Omental fat pad (tissue), 4 donors: ENCODE results near the gene IL18R1. TPM values are rescaled to one million over a fixed set of nuclear protein-coding genes. Genes with fewer than 3 reads are reported as not detected.

Source experiments
- ATAC-seq: fragments of 150-250 bp; one replicate; pipeline ENCODE4 v1.9.1; 2016; ENCODE audit warnings: mild to moderate bottlenecking, moderate library complexity; ENCODE audit not compliant: low FRiP score
- DNase-seq: peaks from one replicate; pipeline ENCODE4 v3.0.0-alpha.2; 2019; ENCODE audit warnings: low spot score
- CTCF ChIP-seq, 3 donors: fragments of 450-650 bp; IDR thresholded peaks; one replicate each; pipeline ENCODE4 v1.5.1; 2016 to 2017; ENCODE audit warnings: antibody characterized with exemption in 3 of 3, mild to moderate bottlenecking in 3 of 3, moderate library complexity in 2 of 3
- total RNA-seq, 4 donors: library from RNA; depleted of rRNA; stranded (reverse); fragments of >200 nt; gene quantifications; one replicate each; pipeline ENCODE4 v1.1.0, GENCODE V29; 2016

IL18R1 gene
- total RNA-seq, 4 donors from 2014 or later, result 5.8 to 51.9 (median 24.4) TPM

- TF ChIP-seq CTCF (IDR thresholded peaks at IDR 0.05), result no peak
- DNase-seq, result no peak
- ATAC-seq, result no peak
These were observed 10.2 kb upstream of the IL18R1 start for GRCh38 chr2:102345329-102345920.

GRCh38 chr2:102346381-102347130, 9.0 kb upstream of the IL18R1 start:
- DNase-seq (no peak), ATAC-seq (no peak)
- no peak for TF ChIP-seq CTCF (IDR thresholded peaks at IDR 0.05)

GRCh38 chr2:102350137-102350793, 5.3 kb upstream of the IL18R1 start:
- ATAC-seq (no peak), DNase-seq (no peak)
- no peak for TF ChIP-seq CTCF (IDR thresholded peaks at IDR 0.05)

- no peak for TF ChIP-seq CTCF (IDR thresholded peaks at IDR 0.05)
These were observed 751 bp downstream of the IL18R1 start for GRCh38 chr2:102356381-102356712.

GRCh38 chr2:102356741-102357140, 1.1 kb downstream of the IL18R1 start:
- DNase-seq (no peak), ATAC-seq (no peak)
- TF ChIP-seq CTCF (IDR thresholded peaks at IDR 0.05), result no peak

More at GRCh38 chr2:102356381-102356712, 751 bp downstream of the IL18R1 start:
- ATAC-seq, result no peak
- no peak for DNase-seq

GRCh38 chr2:102357937-102358336, 2.3 kb downstream of the IL18R1 start:
- DNase-seq, result no peak
- ATAC-seq, result no peak
- TF ChIP-seq CTCF (IDR thresholded peaks at IDR 0.05), result no peak
